Stimulated activated CD4-positive, alpha-beta T cell treated with anti-CD3 and anti-CD28 coated beads, Interleukin-12 subunit alpha, Interleukin-12 subunit beta, amount 100 ng/mL, for 24 hours (primary cell): ENCODE data around the gene FFAR1.

Experiments used
- DNase-seq, 2 experiments: peaks; one replicate each; pipeline ENCODE4 v3.0.0-alpha.2; 2020; ENCODE audit warnings: low read depth in 2 of 2

FFAR1 gene

DNA sequence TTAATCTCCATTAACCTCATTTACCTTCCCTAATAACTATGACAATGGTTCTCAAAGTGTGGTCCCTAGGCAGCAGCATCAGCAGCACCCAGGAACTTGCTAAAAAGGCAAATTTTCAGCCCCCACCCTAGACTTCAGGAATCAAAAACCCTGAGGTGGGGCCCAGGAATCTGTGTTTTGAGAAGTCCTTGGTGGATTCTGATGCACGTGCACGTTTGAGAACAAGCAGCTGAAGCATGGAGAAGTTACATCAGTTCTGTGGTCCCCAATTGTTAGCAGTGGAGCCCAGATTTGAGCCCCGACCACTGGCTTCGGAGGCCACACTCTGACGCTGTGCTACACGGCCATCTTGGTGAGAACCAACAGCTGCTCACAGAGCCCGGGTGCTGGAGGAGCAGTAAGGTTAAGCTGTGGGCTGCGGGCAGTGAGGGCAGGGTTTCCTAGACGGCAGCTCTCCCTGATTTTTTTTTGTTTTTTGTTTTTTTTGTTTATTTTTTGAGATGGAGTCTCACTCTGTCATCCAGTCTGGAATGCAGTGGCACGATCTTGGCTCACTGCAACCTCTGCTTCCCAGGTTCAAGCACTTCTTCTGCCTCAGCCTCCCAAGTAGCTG, 32.7 kb upstream of the FFAR1 start:
- no peak for DNase-seq

DNA sequence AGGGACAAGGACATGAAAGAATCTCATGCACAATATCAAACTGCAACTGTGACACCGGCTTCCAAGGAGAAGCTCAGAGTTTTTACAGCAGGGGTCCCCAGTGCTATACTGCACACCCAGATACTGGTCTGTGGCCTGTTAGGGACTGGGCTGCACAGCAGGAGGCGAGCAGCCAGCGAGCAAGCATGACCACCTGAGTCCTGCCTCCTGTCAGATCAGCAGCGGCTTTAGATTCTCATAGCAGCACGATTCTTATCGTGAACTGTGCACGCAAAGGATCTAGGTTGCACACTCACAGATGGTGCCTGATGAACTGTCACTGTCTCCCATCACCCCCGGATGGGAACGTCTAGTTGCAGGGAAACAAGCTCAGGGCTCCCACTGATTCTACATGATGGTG, 31.8 kb upstream of the FFAR1 start:
- DNase-seq, result no peak

- no peak for DNase-seq
Observed at GRCh38 chr19:35316560-35316959, 31.1 kb upstream of the FFAR1 start.

- DNase-seq, result no peak
Observed at GRCh38 chr19:35317464-35318043, 30.1 kb upstream of the FFAR1 start.

- DNase-seq, result no peak
Observed at GRCh38 chr19:35318679-35319448, 28.8 kb upstream of the FFAR1 start.

- no peak for DNase-seq
Observed at GRCh38 chr19:35320065-35320713, 27.5 kb upstream of the FFAR1 start.

- DNase-seq, result no peak
Observed at GRCh38 chr19:35321291-35321690, 26.4 kb upstream of the FFAR1 start.

DNA sequence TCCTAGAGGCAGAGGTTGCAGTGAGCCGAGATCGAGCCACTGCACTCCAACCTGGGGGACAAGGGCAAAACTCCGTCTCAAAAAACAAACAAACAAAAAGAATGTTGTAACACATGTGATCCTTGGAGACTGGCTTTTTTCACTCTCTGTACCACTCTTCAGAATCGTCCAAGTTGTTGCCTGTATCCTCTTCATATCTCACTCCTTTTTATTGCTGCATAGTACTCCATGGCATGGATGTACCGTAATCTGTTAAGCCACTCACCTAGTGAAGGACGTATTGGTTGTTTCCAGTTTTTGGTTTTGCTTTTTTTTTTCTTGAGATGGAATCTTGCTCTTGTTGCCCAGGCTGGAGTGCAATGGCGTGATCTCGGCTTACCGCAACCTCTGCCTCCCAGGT, 25.7 kb upstream of the FFAR1 start:
- DNase-seq, result no peak

DNA sequence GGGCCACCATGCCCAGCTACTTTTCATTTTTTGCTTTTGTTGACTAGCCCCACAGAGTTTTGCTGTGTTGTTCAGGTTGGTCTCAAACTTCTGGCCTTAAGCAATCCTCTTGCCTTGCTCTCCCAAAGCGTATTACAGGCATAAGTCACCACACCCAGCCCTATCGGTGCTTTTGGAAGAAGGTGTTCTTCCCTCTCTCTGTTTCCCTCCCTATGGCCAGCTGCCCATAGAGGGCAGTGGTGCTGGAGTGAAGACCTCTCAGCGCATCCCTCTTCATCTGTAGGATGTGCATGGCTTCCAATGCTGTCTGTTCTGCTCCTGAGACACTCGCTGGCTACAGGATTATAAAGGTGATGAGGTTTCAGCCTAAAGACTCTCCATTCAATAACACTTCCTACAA, 20.1 kb upstream of the FFAR1 start:
- DNase-seq, result no peak

DNA sequence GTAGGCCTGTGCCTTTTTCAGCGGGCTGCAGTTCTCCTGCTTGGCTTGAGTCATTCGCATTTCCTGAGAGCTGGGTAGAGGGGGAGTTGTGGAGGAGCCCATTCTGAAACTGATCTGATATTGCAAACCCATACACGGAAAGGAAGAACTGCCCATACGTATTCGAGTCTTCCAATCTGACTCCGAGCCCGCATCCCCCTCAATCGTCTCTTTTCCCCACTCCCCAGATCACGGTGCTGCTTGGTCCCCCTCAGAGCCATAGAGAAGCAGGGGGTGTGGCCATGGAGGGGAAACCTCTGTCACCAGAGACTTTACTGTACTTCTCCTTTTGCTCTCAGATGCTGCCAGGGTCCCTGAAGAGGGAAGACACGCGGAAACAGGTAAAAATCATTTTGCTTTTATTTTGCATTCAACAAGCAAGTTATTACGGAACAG, 18.8 kb upstream of the FFAR1 start, which contains the start of gene CD22:
Gene CD22, plus strand, starts transcription at position 337 of the 435 bp plus-strand sequence. CDS start 2,854 bp downstream, outside the sequence.
- no peak for DNase-seq

- DNase-seq, result no peak
Observed at GRCh38 chr19:35329323-35329722, 18.4 kb upstream of the FFAR1 start.

GRCh38 chr19:35330475-35330874, 17.2 kb upstream of the FFAR1 start:
- DNase-seq, result no peak

GRCh38 chr19:35331551-35332214, 16.0 kb upstream of the FFAR1 start:
- DNase-seq, result no peak

- no peak for DNase-seq
Observed at GRCh38 chr19:35332817-35333216, 14.9 kb upstream of the FFAR1 start.

DNA sequence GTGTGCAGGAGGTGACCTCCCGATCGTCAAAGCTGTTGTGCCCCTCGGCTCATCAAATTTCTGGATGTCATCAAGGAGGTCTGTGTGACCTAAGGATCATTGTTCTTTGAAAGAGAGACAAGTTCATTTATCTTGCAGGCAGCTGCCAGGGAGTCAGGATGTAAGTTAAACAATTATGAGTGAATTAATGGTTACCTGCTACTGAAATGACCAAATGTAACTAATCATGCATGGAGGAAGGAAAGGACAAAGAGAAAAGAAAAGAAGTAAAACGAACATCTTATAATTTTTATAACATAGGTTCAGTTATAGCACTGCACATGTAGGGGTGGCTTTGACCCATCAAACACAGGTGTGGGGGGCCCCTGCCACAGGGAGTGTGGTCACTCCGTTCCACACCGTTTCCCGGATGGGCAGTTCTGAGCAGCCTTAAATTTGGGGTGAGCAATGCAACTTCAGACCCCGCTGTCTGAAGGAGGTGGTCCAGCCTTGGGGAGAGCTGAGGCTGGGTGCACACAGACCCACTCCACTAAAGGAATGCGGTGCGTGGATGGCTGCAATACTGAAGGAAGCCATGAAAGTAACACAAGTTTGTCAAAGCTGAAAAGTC, 13.5 kb upstream of the FFAR1 start:
- DNase-seq, result no peak

- no peak for DNase-seq
Observed at GRCh38 chr19:35336166-35336955, 11.3 kb upstream of the FFAR1 start.

DNA sequence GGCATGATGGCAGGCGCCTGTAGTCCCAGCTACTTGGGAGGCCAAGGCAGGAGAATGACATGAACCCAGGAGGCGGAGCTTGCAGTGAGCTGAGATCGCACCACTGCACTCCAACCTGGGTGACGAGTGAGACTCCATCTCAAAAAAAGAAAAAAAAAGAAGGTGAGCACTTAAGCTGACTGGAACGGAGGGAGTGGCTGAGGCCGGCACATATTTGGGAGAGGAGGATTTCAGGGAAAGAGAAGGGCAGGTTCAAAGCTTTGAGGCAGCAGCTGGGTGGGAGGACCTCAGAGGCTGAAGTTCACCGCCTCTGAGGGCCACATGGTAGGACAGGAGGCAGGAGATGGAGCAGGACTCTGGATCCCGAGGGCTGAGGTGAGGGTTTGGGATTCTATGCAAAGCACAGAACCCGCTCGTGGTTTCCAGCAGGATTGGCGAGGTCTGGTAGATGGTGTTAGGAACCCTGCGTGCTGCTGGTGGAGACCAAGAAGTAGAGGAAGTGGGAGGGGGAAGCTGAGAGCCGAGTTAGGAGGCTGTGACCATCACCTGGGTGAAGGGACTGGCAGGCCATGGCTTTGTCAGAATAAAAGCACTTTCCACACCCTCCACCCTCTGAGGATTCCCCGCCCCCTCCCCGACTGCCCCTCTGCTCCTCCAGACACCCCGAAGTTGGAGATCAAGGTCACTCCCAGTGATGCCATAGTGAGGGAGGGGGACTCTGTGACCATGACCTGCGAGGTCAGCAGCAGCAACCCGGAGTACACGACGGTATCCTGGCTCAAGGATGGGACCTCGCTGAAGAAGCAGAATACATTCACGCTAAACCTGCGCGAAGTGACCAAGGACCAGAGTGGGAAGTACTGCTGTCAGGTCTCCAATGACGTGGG, 10.4 kb upstream of the FFAR1 start:
- DNase-seq, result no peak

GRCh38 chr19:35337984-35338296, 9.8 kb upstream of the FFAR1 start:
- no peak for DNase-seq

GRCh38 chr19:35340431-35340830, 7.3 kb upstream of the FFAR1 start:
- no peak for DNase-seq

DNA sequence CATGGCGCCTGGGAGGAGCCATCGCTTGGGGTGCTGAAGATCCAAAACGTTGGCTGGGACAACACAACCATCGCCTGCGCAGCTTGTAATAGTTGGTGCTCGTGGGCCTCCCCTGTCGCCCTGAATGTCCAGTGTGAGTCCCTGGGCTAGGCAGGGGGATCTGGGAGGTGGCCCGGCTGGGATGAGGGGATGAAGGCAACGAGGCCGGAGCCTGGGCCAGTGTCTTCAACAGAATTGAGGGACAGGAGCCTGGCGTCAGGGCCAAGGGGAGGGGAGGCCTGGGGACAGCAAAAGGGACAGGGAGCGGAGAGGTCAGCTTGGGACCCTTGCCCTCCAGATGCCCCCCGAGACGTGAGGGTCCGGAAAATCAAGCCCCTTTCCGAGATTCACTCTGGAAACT, 6.7 kb upstream of the FFAR1 start:
- DNase-seq, result no peak
